Measurements from ENCODE around the gene P2RX6. TPM values are rescaled to one million over a fixed set of nuclear protein-coding genes. Genes with fewer than 3 reads are reported as not detected.
"Not testable (repeated sequence)": the region's sequence is repeated elsewhere in the genome, so short reads cannot be mapped to it uniquely, and the experiment has no call there.

P2RX6 gene
- total RNA-seq, 4 donors from 2014 or later: 0.35 to 0.47 (median 0.40) TPM; not detected in 1

GRCh38 chr22:21067901-21068680 lies 53.1 kb downstream of the P2RX6 start:
- no peaks in the 10 kb centered on the region for H3K27me3 ChIP-seq
- no peaks in the 10 kb centered on the region for H3K4me1 ChIP-seq
- WGBS, 2 donors (ENCODE audit: low coverage in 1 of 2): 82 to 91% methylated on average over 4 of the region's 12 CpGs
- no peak overlapping the region for H3K27ac ChIP-seq
- no peaks in the 10 kb centered on the region for H3K36me3 ChIP-seq
- H3K9me3 ChIP-seq: no peaks in the 10 kb centered on the region
- H3K4me3 ChIP-seq: no peak overlapping the region
- no peak for TF ChIP-seq EP300 (IDR thresholded peaks at IDR 0.05)
- TF ChIP-seq POLR2A (IDR thresholded peaks at IDR 0.05): no peak
- no peak for TF ChIP-seq CTCF (IDR thresholded peaks at IDR 0.05)
- no peak for TF ChIP-seq POLR2AphosphoS5 (IDR thresholded peaks at IDR 0.05)
- ATAC-seq: no peak

GRCh38 chr22:21068681-21069276 lies 53.8 kb downstream of the P2RX6 start:
- ATAC-seq: no peak
- TF ChIP-seq CTCF (IDR thresholded peaks at IDR 0.05) (no peak), POLR2AphosphoS5 (IDR thresholded peaks at IDR 0.05) (no peak), POLR2A (IDR thresholded peaks at IDR 0.05) (no peak), EP300 (IDR thresholded peaks at IDR 0.05) (no peak)
- no peaks in the 10 kb centered on the region for H3K9me3 ChIP-seq
- H3K36me3 ChIP-seq: no peaks in the 10 kb centered on the region
- no peaks in the 10 kb centered on the region for H3K27me3 ChIP-seq
- 49 to 67% methylated on average over 2 to 4 of the region's 4 CpGs for WGBS, 2 donors (ENCODE audit: low coverage in 1 of 2)
- no peak overlapping the region for H3K27ac ChIP-seq
- H3K4me3 ChIP-seq: no peak overlapping the region
- no peaks in the 10 kb centered on the region for H3K4me1 ChIP-seq

GRCh38 chr22:21069375-21069774 lies 54.4 kb downstream of the P2RX6 start:
- no peak overlapping the region for H3K27ac ChIP-seq
- H3K4me3 ChIP-seq: no peak overlapping the region
- 59% methylated on average over 3 of the region's 5 CpGs; no CpG with 5 or more reads in 1 of the 2 donors for WGBS, 2 donors (ENCODE audit: low coverage in 1 of 2)
- no peaks in the 10 kb centered on the region for H3K36me3 ChIP-seq
- H3K9me3 ChIP-seq: no peaks in the 10 kb centered on the region
- H3K27me3 ChIP-seq: no peaks in the 10 kb centered on the region
- TF ChIP-seq POLR2A (IDR thresholded peaks at IDR 0.05) (no peak), POLR2AphosphoS5 (IDR thresholded peaks at IDR 0.05) (no peak), CTCF (IDR thresholded peaks at IDR 0.05) (no peak), EP300 (IDR thresholded peaks at IDR 0.05) (no peak)
- H3K4me1 ChIP-seq: no peaks in the 10 kb centered on the region
- no peak for ATAC-seq

GRCh38 chr22:21070690-21071615 lies 56.0 kb downstream of the P2RX6 start:
- ATAC-seq: no peak
- Histone ChIP-seq H3K27ac (no peak overlapping the region), H3K36me3 (no peaks in the 10 kb centered on the region), H3K4me3 (no peak overlapping the region), H3K9me3 (no peaks in the 10 kb centered on the region), H3K4me1 (no peaks in the 10 kb centered on the region), H3K27me3 (no peaks in the 10 kb centered on the region)
- TF ChIP-seq CTCF (IDR thresholded peaks at IDR 0.05) (no peak), EP300 (IDR thresholded peaks at IDR 0.05) (no peak), POLR2AphosphoS5 (IDR thresholded peaks at IDR 0.05) (no peak), POLR2A (IDR thresholded peaks at IDR 0.05) (no peak)
- WGBS, 2 donors (ENCODE audit: low coverage in 1 of 2): 84 to 88% methylated on average over 2 to 3 of the region's 17 CpGs

- H3K27ac ChIP-seq, H3K4me3 ChIP-seq, H3K9me3 ChIP-seq, H3K27me3 ChIP-seq, H3K4me1 ChIP-seq, ATAC-seq, H3K36me3 ChIP-seq: not testable (repeated sequence)
- 83 to 90% methylated on average over 4 to 8 of the region's 8 CpGs for WGBS, 2 donors (ENCODE audit: low coverage in 1 of 2)
Measured at GRCh38 chr22:21071796-21072195, 56.8 kb downstream of the P2RX6 start.
